ENCODE measurements around the gene MORN1.

Gene MORN1

GRCh38 chr1:2378956-2379732, 12.2 kb downstream of the MORN1 start:
- DNase-seq (ENCODE audit: low read depth): no peak
- TF ChIP-seq CTCF (IDR thresholded peaks at IDR 0.05; ENCODE audit: insufficient read depth, low read depth, low read length, missing control alignments): no peak
- H3K4me3 ChIP-seq (ENCODE audit: low read depth, low read length): no peak overlapping the region

DNA sequence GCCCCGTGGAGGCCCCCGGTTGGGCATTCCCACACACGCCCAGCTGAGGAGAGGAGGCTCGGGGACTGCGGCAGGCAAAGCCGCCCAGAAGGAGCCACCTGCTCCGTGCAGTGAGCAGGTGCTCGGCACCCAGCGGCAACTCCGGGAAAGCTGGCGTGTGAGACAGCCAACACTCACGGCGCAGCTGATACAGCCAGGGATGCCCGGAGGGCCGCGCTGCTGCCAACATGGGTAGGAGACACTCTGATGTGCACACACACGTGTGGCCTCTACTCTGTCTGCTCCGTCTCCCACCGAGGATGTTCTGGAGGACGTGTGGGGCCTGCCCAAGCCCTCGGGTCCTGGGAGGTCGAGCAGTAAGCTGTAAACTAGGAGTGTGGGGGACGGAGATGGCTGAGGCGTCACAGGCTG, 12.9 kb downstream of the MORN1 start:
- no peak overlapping the region for H3K4me3 ChIP-seq (ENCODE audit: low read depth, low read length)
- DNase-seq (ENCODE audit: low read depth): no peak
- no peak for TF ChIP-seq CTCF (IDR thresholded peaks at IDR 0.05; ENCODE audit: insufficient read depth, low read depth, low read length, missing control alignments)

GRCh38 chr1:2377751-2378440, 13.5 kb downstream of the MORN1 start:
- no peak for TF ChIP-seq CTCF (IDR thresholded peaks at IDR 0.05; ENCODE audit: insufficient read depth, low read depth, low read length, missing control alignments)
- DNase-seq (ENCODE audit: low read depth): no peak

DNA sequence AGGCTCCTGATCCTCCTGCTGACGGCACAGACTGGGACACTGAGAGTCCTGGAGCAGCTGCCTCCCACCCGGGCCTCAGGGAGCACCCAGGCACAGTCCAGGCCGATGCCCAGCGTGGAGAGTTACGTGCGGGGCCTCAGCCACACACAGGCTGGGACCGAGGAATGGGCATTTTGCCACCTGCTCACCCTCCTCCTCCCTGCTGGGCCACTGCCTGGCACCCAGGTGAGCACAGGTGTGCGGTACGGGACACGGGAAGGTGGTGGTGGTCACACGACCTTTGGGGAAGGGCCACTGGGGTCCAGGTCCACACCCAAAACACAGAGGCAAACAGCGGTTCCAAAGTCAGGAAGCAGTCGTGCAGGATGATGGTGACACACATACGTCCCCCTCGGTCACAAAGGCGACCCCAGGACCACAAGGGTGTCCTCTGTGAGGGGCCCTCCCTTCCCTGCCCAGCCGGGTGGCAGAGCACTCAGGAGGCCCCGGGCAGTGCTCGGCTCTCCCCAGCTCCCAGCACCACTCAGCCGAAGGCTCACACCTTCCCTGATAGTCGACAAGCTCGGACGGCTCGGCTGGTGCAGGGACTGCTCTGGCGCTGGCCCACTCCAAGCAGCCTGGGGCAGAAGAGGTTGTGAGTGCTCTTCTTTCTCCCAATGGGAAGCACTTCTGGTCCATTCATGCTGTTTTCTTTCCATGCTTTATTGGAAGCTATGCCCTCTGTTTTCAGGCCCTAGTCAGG, 14.3 kb downstream of the MORN1 start:
- TF ChIP-seq CTCF (IDR thresholded peaks at IDR 0.05; ENCODE audit: insufficient read depth, low read depth, low read length, missing control alignments): no peak
- no peak for DNase-seq (ENCODE audit: low read depth)
- H3K4me3 ChIP-seq (ENCODE audit: low read depth, low read length): no peak overlapping the region

More at GRCh38 chr1:2377751-2378440, 13.5 kb downstream of the MORN1 start:
- H3K4me3 ChIP-seq (ENCODE audit: low read depth, low read length): no peak overlapping the region

DNA sequence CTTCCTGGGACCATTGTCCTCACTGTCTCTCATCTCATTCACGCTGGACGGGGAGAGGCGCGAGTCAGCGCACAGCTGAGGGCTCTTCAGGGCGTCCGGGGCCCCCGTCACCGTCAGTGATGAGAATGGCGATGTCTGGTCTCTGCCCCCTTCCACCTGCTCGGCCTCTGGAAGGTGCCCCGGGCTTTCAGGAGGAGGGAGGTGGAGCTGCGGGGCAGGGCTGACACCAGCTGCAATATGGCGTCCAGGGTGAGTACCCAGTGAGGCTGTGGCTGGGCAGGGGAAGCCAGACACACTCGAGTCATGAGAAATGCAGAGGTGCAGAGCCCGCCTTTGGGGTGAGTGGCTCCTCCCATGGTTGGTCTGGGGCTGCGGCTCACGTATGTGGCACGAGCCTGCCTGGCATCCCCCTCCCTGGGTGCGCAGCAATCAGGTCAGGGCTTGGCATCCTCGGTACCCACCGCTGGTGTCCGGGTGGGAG, 15.1 kb downstream of the MORN1 start:
- no peak for TF ChIP-seq CTCF (IDR thresholded peaks at IDR 0.05; ENCODE audit: insufficient read depth, low read depth, low read length, missing control alignments)
- H3K4me3 ChIP-seq (ENCODE audit: low read depth, low read length): no peak overlapping the region

GRCh38 chr1:2375923-2376260, 15.5 kb downstream of the MORN1 start:
- no peak overlapping the region for H3K4me3 ChIP-seq (ENCODE audit: low read depth, low read length)
- DNase-seq (ENCODE audit: low read depth): no peak
- no peak for TF ChIP-seq CTCF (IDR thresholded peaks at IDR 0.05; ENCODE audit: insufficient read depth, low read depth, low read length, missing control alignments)

More for the DNA sequence above, 15.1 kb downstream of the MORN1 start:
- no peak for DNase-seq (ENCODE audit: low read depth)
